ENCODE data around the gene LRRC9. TPM values are rescaled to one million over a fixed set of nuclear protein-coding genes. Genes with fewer than 3 reads are reported as not detected.

LRRC9 gene
- total RNA-seq (2014; rRNA removed; shearing (Covaris generic)), result not detected in 2 replicates

DNA sequence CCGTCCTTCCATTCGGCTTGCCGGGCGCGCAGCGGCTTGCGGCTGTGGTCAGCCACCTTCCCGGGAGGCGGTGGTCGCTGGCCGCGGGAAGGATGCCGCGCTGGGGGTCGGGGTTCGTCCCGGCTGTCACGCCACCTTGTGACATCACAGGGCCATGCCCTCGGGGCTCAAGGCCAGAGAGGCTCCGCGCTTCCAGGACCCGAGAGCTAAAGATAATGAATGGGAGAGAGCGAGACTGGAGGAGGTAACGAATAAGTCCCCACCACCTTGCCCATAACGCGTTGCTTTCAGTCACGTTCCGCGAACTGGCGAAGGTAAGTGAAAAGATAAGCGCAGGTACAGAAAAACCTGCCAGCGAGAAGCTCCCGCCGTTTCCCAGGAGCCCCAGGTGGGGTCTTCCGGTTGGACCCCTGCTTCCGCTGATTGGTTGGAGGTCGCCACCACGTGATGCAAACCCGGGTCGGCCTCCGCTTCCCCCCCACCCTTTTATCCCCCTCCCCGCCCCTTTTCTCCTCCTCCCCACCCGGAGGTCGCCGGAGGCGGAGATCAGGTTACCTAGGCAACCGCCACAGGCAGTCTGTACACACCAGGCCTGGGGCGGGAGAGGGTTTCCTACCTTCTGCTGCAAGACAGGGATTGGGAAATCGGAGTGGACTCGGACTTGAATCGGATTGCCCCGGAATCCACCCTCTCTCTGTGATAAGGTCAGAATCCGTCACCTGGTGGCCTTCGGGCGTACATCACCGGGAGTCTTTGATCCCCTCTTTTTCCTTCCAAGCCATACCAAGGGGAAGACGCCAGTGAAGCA, at the start of gene LRRC9:
Gene LRRC9, plus strand, starts transcription at position 575 of the 808 bp plus-strand sequence.
- DNase-seq (ENCODE audit: low read depth in 1 of 2, low spot score in 2 of 2), result no peak
- Histone ChIP-seq H3K4me3 (no peak within 1 kb of the TSS), H3K36me3 (no peaks in the 10 kb centered on the region), H3K27me3 (replicated peaks) (peaks cover 27% of the 10 kb centered on the region), H3K27ac (no peak within 1 kb of the TSS), H3K9me3 (replicated peaks) (no peaks in the 10 kb centered on the region), H3K4me1 (replicated peaks) (no peaks in the 10 kb centered on the region; the same call in 1 of the 2 replicates)

DNA sequence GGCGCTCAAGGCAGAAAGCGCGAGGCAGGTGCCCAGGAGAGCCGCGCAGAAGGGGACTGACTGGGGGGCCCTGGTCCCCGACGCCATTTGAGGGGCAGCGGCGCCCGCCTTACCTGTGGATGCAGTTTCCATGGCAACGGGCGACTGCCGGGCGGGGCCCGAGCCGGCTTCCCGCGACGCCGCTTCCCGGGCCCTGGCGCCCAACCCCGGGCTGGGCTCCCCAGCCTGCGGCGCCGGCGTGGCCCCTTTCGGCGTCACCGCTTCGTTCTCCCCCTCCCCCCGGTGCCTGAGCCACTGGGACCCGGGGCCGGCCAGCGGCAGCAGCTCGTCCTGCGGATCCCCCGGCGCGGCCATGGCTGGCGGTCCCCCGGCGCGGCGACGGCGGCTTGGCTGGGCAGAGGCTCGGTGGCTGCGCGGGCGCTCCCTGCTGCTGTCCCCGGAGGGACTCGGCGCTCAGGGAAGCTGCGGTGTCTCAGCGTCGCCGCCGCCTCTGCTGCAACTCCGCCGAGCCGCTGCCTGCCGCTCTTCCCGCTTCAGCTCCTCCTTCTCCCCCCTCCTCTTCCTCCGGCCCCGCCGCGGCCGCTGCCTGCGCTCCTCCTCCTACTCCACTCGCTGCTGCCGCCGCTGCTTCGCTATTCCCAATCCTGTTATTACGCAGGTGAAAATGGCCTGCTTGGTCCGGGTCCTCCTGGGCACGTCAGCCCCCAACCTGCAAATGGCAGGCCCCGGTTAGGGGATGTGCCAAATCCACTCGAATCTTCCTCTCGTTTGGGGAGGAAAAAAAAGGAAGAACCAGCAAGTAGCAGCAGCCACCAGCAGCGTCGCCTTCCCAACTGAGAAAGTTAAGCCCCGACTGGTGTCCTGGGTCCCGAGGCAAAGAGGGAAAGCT, 49.4 kb upstream of the LRRC9 start, which contains the start of gene RTN1:
Gene RTN1, minus strand, starts transcription at position 500 of the 889 bp plus-strand sequence. Its CDS starts 146 bp downstream, at position 354.
- no peaks in the 10 kb centered on the region for H3K36me3 ChIP-seq
- peak within 1 kb of the TSS; percentile 39 for H3K4me3 ChIP-seq
- peak; percentile 33 to 48 for DNase-seq (ENCODE audit: low read depth in 1 of 2, low spot score in 2 of 2)
- no peaks in the 10 kb centered on the region for H3K9me3 ChIP-seq (replicated peaks)
- no peak within 1 kb of the TSS for H3K27ac ChIP-seq
- H3K4me1 ChIP-seq (replicated peaks), result peaks cover 10% of the 10 kb centered on the region
- H3K27me3 ChIP-seq (replicated peaks), result peaks cover 37% of the 10 kb centered on the region

DNA sequence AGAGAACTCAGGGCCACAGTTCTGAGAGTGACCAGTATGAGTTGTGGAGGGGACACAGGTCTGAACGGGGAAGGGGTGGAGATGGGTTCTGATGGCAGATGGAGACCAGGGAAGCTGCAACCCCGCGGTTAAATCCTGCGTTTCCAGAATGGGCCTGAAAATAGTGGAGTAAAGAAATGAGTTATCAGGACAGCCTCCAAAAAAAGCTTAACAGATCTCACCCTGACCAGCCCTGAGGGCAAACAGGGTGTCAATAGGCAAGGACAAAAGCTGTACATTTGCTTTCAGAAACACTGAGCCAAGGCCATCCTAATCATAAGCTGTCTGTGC, 48.8 kb upstream of the LRRC9 start:
- Histone ChIP-seq H3K4me3 (no peak overlapping the region; the same call in 1 of the 2 replicates), H3K9me3 (replicated peaks) (no peaks in the 10 kb centered on the region), H3K36me3 (no peaks in the 10 kb centered on the region), H3K27ac (no peak overlapping the region), H3K27me3 (replicated peaks) (peaks cover 37% of the 10 kb centered on the region), H3K4me1 (replicated peaks) (peaks cover 10% of the 10 kb centered on the region)
- DNase-seq (ENCODE audit: low read depth in 1 of 2, low spot score in 2 of 2), result no peak

DNA sequence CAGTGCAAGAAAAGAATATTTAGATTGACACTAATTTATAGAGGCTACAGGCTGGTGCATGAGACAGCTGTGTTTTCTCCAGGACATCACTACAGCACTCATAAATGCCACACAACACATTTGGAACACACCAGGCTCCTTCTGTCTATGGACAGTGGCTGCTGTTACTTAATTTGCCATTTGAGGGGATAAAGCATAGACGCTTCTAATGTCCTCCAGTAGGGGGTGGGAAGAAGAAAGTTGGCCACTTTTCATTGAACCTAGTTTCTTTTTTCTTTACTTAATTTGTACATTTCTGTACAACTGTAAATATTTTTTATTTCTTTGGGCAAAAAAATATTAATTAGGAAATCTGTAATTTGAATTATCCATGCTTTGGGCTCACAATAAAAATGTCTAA, 37.0 kb upstream of the LRRC9 start:
- no peaks in the 10 kb centered on the region for H3K9me3 ChIP-seq (replicated peaks)
- H3K4me3 ChIP-seq, result no peak overlapping the region
- no peaks in the 10 kb centered on the region for H3K36me3 ChIP-seq
- H3K27ac ChIP-seq, result no peak overlapping the region
- H3K4me1 ChIP-seq (replicated peaks), result no peaks in the 10 kb centered on the region
- DNase-seq (ENCODE audit: low read depth in 1 of 2, low spot score in 2 of 2), result no peak
- H3K27me3 ChIP-seq (replicated peaks), result no peaks in the 10 kb centered on the region

DNA sequence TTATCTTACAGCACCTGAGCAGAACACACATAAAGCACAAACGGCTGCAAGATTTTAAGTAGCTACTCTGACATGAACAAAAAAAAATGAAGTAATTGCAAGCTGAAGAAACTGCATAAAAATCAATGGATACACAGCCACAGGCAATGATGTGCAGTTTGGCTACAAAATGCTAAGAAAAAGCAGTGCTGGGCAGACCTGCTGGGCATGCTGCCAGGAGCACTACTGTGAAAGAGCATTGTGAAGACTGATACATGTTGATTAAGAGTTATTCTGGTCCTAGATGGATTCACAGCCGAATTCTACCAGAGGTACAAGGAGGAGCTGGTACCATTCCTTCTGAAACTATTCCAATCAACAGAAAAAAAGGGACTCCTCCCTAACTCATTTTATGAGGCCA, 29.3 kb upstream of the LRRC9 start:
- Histone ChIP-seq H3K4me1 (replicated peaks) (no peaks in the 10 kb centered on the region), H3K27ac (no peak overlapping the region), H3K9me3 (replicated peaks) (no peaks in the 10 kb centered on the region), H3K36me3 (no peaks in the 10 kb centered on the region), H3K27me3 (replicated peaks) (no peaks in the 10 kb centered on the region), H3K4me3 (no peak overlapping the region)
- no peak for DNase-seq (ENCODE audit: low read depth in 1 of 2, low spot score in 2 of 2)

DNA sequence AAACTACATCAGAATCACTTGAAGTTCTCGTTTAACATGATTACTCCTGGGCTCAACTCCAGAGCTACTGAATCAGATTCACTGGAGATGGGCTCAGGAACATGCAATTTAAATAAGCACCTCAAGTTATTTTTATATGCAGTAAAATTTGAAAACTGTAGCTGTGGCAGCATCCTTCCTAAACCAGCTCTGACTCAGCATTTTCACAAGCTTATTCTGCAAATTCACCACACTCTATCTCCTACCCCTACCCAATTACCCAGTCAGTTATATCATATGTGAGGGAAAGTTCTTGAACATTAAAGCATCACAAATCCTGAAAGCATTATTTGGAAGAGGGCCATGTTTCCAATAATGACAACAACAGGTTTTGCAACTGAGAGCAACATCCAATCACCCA, 24.2 kb upstream of the LRRC9 start:
- Histone ChIP-seq H3K36me3 (no peaks in the 10 kb centered on the region), H3K4me1 (replicated peaks) (no peaks in the 10 kb centered on the region), H3K27me3 (replicated peaks) (no peaks in the 10 kb centered on the region), H3K9me3 (replicated peaks) (no peaks in the 10 kb centered on the region), H3K27ac (no peak overlapping the region), H3K4me3 (no peak overlapping the region)
- DNase-seq (ENCODE audit: low read depth in 1 of 2, low spot score in 2 of 2), result no peak

DNA sequence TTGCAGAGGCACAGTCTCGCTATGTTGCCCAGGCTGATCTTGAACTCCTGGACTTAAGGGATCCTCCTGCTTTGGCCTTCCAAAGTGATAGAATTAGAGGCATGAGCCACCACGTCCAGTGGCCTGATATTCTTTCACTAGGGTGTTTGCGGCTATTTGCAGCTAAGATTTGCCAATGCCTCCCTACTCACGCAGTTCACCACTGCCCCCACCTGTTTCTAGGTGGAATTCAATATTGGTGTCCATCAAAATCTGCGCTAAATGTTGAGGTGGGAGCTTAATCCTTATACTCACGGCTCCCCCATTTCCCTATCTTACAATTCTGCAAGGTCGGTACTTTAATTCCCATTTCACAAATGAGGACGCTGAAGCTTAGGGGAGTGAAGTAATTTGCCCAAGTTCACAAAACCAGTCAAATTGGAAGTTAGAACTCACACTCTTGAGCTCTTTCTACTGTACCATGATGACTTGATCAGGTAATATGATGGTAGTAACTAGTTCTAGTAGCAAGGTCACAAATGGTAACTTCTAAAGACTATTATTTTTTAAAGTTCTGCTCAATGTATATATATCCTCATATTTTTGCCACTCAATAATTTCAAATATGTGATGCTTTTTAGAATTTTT, 22.1 kb upstream of the LRRC9 start:
- no peak for DNase-seq (ENCODE audit: low read depth in 1 of 2, low spot score in 2 of 2)
- Histone ChIP-seq H3K27ac (no peak overlapping the region), H3K4me3 (no peak overlapping the region), H3K4me1 (replicated peaks) (no peaks in the 10 kb centered on the region), H3K27me3 (replicated peaks) (no peaks in the 10 kb centered on the region), H3K9me3 (replicated peaks) (no peaks in the 10 kb centered on the region), H3K36me3 (no peaks in the 10 kb centered on the region)

DNA sequence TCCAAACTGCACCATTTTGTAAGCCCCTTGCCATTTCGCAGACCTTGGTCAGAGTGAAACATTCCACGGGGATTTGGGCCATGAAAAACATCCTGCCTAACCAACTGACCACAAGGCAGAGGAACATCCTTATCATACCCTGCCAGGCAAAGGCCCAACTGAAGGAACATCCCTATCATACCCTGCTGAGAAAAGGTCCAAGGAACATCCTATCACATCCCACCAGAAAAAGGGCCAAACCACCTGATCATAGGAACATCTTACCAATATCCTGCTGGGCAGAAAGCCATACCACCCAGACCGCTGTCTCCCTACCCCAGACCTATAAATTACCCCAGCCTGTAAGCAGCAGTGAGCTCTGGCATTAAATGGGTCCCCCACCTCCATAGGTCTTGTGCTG, 19.4 kb upstream of the LRRC9 start:
- Histone ChIP-seq H3K27ac (no peak overlapping the region), H3K36me3 (no peaks in the 10 kb centered on the region), H3K27me3 (replicated peaks) (no peaks in the 10 kb centered on the region), H3K4me3 (no peak overlapping the region), H3K9me3 (replicated peaks) (no peaks in the 10 kb centered on the region), H3K4me1 (replicated peaks) (no peaks in the 10 kb centered on the region)
- DNase-seq (ENCODE audit: low read depth in 1 of 2, low spot score in 2 of 2), result no peak

DNA sequence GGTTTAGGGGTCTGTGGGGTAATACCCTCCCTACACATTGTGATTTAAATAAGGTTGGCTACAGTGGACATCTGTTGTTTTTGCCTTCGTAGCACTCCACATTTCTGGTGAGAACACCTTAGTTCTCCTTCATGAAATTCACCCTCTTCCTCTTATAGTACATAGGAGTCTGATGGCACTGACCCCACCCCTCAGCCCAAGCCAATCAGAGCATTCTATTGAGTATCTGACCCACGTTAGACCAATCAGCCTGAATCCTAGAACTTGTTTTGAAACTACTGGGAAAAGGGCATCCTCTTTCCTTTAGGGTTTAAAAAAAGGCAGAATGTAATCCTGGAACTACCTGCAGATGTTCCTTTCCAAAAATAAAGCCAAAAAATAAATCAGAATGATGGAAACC, 15.8 kb upstream of the LRRC9 start:
- Histone ChIP-seq H3K9me3 (replicated peaks) (no peaks in the 10 kb centered on the region), H3K4me3 (no peak overlapping the region), H3K27me3 (replicated peaks) (no peaks in the 10 kb centered on the region), H3K4me1 (replicated peaks) (no peaks in the 10 kb centered on the region), H3K27ac (no peak overlapping the region), H3K36me3 (no peaks in the 10 kb centered on the region)
- no peak for DNase-seq (ENCODE audit: low read depth in 1 of 2, low spot score in 2 of 2)

DNA sequence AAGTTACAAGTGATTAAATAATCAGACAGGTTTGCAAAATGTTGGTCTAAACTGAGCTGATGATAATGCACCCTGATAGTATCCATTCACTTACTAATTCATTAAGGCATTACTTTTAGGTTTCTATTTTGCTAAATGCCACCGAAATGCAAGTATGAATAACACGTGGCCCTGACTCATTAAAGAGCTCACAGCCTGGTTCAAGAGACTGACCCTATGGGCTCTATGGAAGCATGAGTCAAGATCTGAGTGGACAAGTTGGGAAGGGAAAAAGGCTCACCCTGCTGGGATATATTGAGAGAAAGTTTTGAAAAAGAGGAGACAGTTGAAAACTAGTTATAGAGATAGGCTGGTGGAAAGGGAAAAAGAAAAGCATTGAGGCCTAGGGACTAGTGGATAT, 14.8 kb upstream of the LRRC9 start:
- H3K27me3 ChIP-seq (replicated peaks), result no peaks in the 10 kb centered on the region
- H3K4me3 ChIP-seq, result no peak overlapping the region
- H3K27ac ChIP-seq, result no peak overlapping the region
- no peak for DNase-seq (ENCODE audit: low read depth in 1 of 2, low spot score in 2 of 2)
- H3K9me3 ChIP-seq (replicated peaks), result no peaks in the 10 kb centered on the region
- H3K36me3 ChIP-seq, result no peaks in the 10 kb centered on the region
- H3K4me1 ChIP-seq (replicated peaks), result no peaks in the 10 kb centered on the region

DNA sequence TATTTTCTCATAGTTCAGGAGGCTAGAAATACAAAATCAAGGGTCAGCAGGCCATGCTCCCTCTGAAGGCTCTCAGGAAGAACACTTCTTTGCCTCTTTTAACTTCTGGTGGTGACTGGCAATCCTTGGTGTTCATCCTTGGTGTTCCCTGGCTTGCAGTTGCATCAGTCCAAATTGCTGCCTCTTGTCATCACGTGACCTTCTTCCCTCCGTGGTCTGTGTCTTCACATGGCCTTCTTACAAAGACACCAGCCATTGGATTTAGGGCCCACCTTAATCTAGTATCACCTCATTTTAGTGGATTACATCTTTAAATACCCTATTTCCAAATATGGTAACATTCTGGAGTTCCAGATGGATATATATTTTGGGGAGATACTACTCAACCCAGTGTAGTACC, 7.5 kb upstream of the LRRC9 start:
- no peaks in the 10 kb centered on the region for H3K27me3 ChIP-seq (replicated peaks)
- H3K9me3 ChIP-seq (replicated peaks), result no peaks in the 10 kb centered on the region
- H3K4me3 ChIP-seq, result no peak overlapping the region
- H3K4me1 ChIP-seq (replicated peaks), result no peaks in the 10 kb centered on the region
- no peaks in the 10 kb centered on the region for H3K36me3 ChIP-seq
- no peak overlapping the region for H3K27ac ChIP-seq
- no peak for DNase-seq (ENCODE audit: low read depth in 1 of 2, low spot score in 2 of 2)

DNA sequence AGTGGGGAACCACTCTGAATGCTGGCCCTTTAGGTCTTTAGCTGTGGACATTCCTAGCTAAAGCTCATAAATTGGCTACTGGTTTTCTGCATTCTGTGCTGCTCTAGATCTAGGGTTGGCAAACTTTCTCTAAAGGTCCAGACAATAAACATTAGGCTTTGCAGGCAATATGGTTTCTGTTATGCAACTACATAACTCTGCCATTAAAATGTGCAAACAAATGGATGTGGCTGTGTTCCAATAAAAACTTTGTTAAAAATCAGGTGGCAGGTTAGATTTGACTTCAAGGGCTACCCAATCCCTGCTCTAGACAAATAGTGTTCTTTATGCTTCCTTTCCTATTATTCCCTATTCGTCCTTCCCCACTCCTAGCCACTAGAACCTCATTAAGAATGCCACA, 6.8 kb upstream of the LRRC9 start:
- Histone ChIP-seq H3K4me3 (no peak overlapping the region), H3K27ac (no peak overlapping the region), H3K27me3 (replicated peaks) (peaks cover 3% of the 10 kb centered on the region; the same call in 1 of the 2 replicates), H3K36me3 (no peaks in the 10 kb centered on the region), H3K9me3 (replicated peaks) (no peaks in the 10 kb centered on the region), H3K4me1 (replicated peaks) (no peaks in the 10 kb centered on the region)
- DNase-seq (ENCODE audit: low read depth in 1 of 2, low spot score in 2 of 2), result no peak

DNA sequence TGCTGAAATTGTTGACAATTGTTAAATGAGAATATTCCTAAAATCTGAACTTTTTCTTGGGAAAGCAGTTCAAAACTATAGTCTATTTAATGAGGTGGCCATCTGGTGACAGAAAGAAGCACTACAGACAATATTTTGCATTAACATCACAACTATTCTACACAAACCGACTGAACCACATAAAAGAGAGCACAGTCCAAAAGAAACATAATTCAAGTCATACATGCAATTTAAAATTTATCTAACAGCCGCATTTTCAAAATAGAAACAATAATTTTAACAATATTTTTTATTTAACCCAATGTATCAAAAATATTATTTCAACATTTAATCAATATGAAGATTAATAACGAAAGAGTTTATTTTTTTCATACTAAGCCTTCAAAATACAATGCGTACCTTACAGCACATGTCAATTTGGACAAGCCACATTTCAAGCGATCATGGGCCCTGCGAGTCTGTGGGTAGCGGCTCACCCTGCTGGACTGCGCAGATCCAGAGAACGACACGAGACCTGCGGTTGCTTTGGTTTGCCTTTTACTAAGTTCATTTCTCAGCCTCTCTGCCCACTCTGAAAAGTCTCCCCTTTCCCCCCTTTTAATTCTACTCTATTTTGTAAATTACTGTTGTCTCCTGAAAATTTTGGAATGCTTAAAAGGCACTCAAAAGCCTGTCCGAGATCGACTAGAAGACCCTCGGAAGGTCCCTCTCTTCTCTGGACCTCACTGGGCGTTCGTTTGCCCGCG, 947 bp upstream of the LRRC9 start:
- Histone ChIP-seq H3K27me3 (replicated peaks) (peaks cover 27% of the 10 kb centered on the region), H3K36me3 (no peaks in the 10 kb centered on the region), H3K9me3 (replicated peaks) (no peaks in the 10 kb centered on the region), H3K4me1 (replicated peaks) (no peaks in the 10 kb centered on the region; the same call in 1 of the 2 replicates), H3K4me3 (no peak overlapping the region), H3K27ac (no peak overlapping the region)
- DNase-seq (ENCODE audit: low read depth in 1 of 2, low spot score in 2 of 2), result peak in 1 of 2 experiments; percentile 7
